ENCODE results near the gene FAM76A.
"Not testable (repeated sequence)": the region's sequence is repeated elsewhere in the genome, so short reads cannot be mapped to it uniquely, and the experiment has no call there.

FAM76A gene

DNA sequence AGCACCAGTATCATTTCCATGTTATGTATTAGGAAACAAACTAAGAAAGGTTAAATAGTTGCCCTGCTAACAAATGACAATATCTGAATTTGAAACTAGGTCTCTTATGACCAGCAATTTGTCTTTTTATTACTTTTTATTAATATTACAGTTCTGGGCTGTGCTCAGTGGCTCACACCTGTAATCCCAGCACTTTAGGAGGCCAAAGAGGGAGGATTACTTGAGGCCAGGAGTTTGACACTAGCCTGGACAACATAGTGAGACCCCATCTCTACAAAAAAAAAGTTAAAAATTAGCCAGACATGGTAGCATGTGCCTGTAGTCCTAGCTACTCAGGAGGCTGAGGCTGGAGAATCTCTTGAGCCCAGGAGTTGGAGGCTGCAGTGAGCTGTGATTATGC lies 50.5 kb downstream of the FAM76A start:
- H3K27ac Mint-ChIP-seq, H3K27me3 Mint-ChIP-seq, H3K9me3 Mint-ChIP-seq, H3K4me3 Mint-ChIP-seq, CTCF ChIA-PET, DNase-seq: not testable (repeated sequence)
- Mint-ChIP-seq H3K36me3 (peaks cover 15% of the 10 kb centered on the region), H3K4me1 (peaks cover 33% of the 10 kb centered on the region)

GRCh38 chr1:27778056-27778455 lies 52.3 kb downstream of the FAM76A start:
- no peak overlapping the region for H3K4me3 Mint-ChIP-seq
- no peaks in the 10 kb centered on the region for H3K9me3 Mint-ChIP-seq
- H3K4me1 Mint-ChIP-seq = peaks cover 24% of the 10 kb centered on the region
- no peak for DNase-seq
- peaks cover 16% of the 10 kb centered on the region for H3K36me3 Mint-ChIP-seq
- no peaks in the 10 kb centered on the region for H3K27me3 Mint-ChIP-seq
- CTCF ChIA-PET = no interaction called here
- no peak overlapping the region for H3K27ac Mint-ChIP-seq

DNA sequence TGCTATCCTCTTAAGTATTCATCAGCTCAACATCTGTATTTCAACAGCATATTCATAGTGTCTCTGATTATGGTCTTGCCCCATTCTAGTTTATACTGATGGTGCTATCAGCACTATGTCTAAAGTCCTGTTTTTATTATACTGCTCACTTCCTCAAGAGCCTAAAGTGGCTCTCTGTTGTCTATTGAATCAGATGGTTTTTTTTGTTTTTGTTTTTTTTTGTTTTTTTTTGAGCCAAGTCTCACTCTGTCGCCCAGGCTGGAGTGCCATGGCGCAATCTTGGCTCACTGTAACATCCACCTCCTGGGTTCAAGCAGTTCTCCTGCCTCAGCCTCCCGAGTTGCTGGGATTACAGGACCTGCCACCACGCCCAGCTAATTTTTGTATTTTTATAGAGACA lies 53.4 kb downstream of the FAM76A start:
- no peaks in the 10 kb centered on the region for H3K9me3 Mint-ChIP-seq
- H3K4me3 Mint-ChIP-seq = no peak overlapping the region
- H3K4me1 Mint-ChIP-seq = peaks cover 20% of the 10 kb centered on the region
- CTCF ChIA-PET = no interaction called here
- H3K36me3 Mint-ChIP-seq = peaks cover 16% of the 10 kb centered on the region
- H3K27me3 Mint-ChIP-seq = no peaks in the 10 kb centered on the region
- DNase-seq = no peak
- H3K27ac Mint-ChIP-seq = no peak overlapping the region

- CTCF ChIA-PET = no interaction called here
- peaks cover 6% of the 10 kb centered on the region for H3K36me3 Mint-ChIP-seq
- DNase-seq = no peak
- no peak overlapping the region for H3K27ac Mint-ChIP-seq
- no peaks in the 10 kb centered on the region for H3K9me3 Mint-ChIP-seq
- H3K4me1 Mint-ChIP-seq = peaks cover 2% of the 10 kb centered on the region
- H3K4me3 Mint-ChIP-seq = no peak overlapping the region
- no peaks in the 10 kb centered on the region for H3K27me3 Mint-ChIP-seq
These were observed 57.2 kb downstream of the FAM76A start for GRCh38 chr1:27782950-27783349.

GRCh38 chr1:27784700-27785099 lies 58.9 kb downstream of the FAM76A start:
- Mint-ChIP-seq H3K27me3 (no peaks in the 10 kb centered on the region), H3K27ac (no peak overlapping the region), H3K4me1 (peaks cover 2% of the 10 kb centered on the region), H3K4me3 (no peak overlapping the region), H3K9me3 (no peaks in the 10 kb centered on the region), H3K36me3 (peaks cover 5% of the 10 kb centered on the region)
- CTCF ChIA-PET = interaction anchor here (0.9 to 1.3 kb wide), 2 partner anchors 88 to 368 kb away, joined by 3 read pairs; no protein-coding TSS in a partner anchor
- no peak for DNase-seq

GRCh38 chr1:27785781-27786455 lies 60.2 kb downstream of the FAM76A start:
- no peaks in the 10 kb centered on the region for H3K9me3 Mint-ChIP-seq
- peaks cover 15% of the 10 kb centered on the region for H3K36me3 Mint-ChIP-seq
- no peak overlapping the region for H3K4me3 Mint-ChIP-seq
- H3K27me3 Mint-ChIP-seq = no peaks in the 10 kb centered on the region
- CTCF ChIA-PET = interaction anchor here (1.3 kb wide), 1 partner anchor 90 kb away, joined by 3 read pairs; no protein-coding TSS in a partner anchor
- no peak for DNase-seq
- H3K4me1 Mint-ChIP-seq = peaks cover 2% of the 10 kb centered on the region
- no peak overlapping the region for H3K27ac Mint-ChIP-seq

DNA sequence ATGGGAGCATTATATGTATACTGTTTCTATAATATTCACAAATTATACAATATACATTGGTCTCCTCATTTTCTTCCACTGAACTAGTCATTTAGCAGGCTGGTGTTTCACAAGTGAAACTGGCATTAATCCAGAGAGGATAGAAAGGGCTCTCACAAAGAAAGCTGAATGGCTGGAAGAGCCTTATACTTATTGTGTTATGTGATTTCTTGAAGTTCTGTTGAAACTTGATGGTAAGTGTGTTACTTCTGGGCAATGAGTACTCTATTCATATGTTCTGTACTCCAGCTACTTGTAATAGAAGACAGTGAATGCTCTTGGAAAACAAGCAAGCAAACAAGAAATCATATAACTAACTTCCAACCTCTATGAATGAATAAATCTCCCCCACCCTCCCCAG lies 62.1 kb downstream of the FAM76A start:
- peaks cover 2% of the 10 kb centered on the region for H3K4me1 Mint-ChIP-seq
- DNase-seq = no peak
- CTCF ChIA-PET = no interaction called here

GRCh38 chr1:27789540-27790041 lies 63.8 kb downstream of the FAM76A start:
- H3K4me3 Mint-ChIP-seq = no peak overlapping the region
- no peak overlapping the region for H3K27ac Mint-ChIP-seq
- H3K4me1 Mint-ChIP-seq = no peaks in the 10 kb centered on the region
- peaks cover 26% of the 10 kb centered on the region for H3K36me3 Mint-ChIP-seq
- no peak for DNase-seq
- H3K9me3 Mint-ChIP-seq = no peaks in the 10 kb centered on the region
- CTCF ChIA-PET = no interaction called here
- no peaks in the 10 kb centered on the region for H3K27me3 Mint-ChIP-seq

More for the DNA sequence above, 62.1 kb downstream of the FAM76A start:
- no peak overlapping the region for H3K4me3 Mint-ChIP-seq
- H3K27me3 Mint-ChIP-seq = no peaks in the 10 kb centered on the region
- no peaks in the 10 kb centered on the region for H3K9me3 Mint-ChIP-seq
- H3K36me3 Mint-ChIP-seq = peaks cover 13% of the 10 kb centered on the region
- no peak overlapping the region for H3K27ac Mint-ChIP-seq

DNA sequence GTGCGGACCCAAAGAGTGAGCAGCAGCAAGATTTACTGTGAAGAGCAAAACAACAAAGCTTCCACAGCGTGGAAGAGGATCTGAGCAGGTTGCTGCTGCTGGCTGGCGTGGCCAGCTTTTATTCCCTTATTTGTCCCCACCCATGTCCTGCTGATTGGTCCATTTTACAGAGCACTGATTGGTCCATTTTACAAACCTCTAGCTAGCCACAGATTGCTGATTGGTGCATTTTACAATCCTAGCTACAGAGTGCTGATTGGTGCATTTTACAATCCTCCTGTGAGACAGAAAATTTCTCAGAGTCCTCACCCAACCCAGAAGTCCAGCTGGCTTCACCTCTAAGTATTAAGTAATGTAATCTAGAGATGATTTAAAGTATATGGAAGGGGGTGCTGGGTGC lies 64.5 kb downstream of the FAM76A start:
- H3K4me1 Mint-ChIP-seq, H3K4me3 Mint-ChIP-seq, H3K27me3 Mint-ChIP-seq, H3K9me3 Mint-ChIP-seq, CTCF ChIA-PET, DNase-seq, H3K27ac Mint-ChIP-seq: not testable (repeated sequence)
- peaks cover 30% of the 10 kb centered on the region for H3K36me3 Mint-ChIP-seq

- Mint-ChIP-seq H3K9me3 (no peaks in the 10 kb centered on the region), H3K36me3 (peaks cover 46% of the 10 kb centered on the region), H3K27ac (no peak overlapping the region), H3K27me3 (no peaks in the 10 kb centered on the region), H3K4me1 (no peaks in the 10 kb centered on the region), H3K4me3 (no peak overlapping the region)
- no peak for DNase-seq
- CTCF ChIA-PET = no interaction called here
These were observed 69.8 kb downstream of the FAM76A start for GRCh38 chr1:27795601-27796000.

- DNase-seq = no peak
- no peak overlapping the region for H3K27ac Mint-ChIP-seq
- no peak overlapping the region for H3K4me3 Mint-ChIP-seq
These were observed 79.0 kb downstream of the FAM76A start for GRCh38 chr1:27804791-27805190.

GRCh38 chr1:27806758-27807157 lies 81.0 kb downstream of the FAM76A start:
- H3K9me3 Mint-ChIP-seq = no peaks in the 10 kb centered on the region
- no peaks in the 10 kb centered on the region for H3K27me3 Mint-ChIP-seq
- peaks cover 33% of the 10 kb centered on the region for H3K36me3 Mint-ChIP-seq
- H3K4me1 Mint-ChIP-seq = no peaks in the 10 kb centered on the region
- no peak for DNase-seq
- no peak overlapping the region for H3K4me3 Mint-ChIP-seq
- CTCF ChIA-PET = no interaction called here
- no peak overlapping the region for H3K27ac Mint-ChIP-seq

More at GRCh38 chr1:27804791-27805190, 79.0 kb downstream of the FAM76A start:
- no peaks in the 10 kb centered on the region for H3K4me1 Mint-ChIP-seq
- H3K36me3 Mint-ChIP-seq = peaks cover 42% of the 10 kb centered on the region
- no peaks in the 10 kb centered on the region for H3K9me3 Mint-ChIP-seq
- CTCF ChIA-PET = no interaction called here
- no peaks in the 10 kb centered on the region for H3K27me3 Mint-ChIP-seq

DNA sequence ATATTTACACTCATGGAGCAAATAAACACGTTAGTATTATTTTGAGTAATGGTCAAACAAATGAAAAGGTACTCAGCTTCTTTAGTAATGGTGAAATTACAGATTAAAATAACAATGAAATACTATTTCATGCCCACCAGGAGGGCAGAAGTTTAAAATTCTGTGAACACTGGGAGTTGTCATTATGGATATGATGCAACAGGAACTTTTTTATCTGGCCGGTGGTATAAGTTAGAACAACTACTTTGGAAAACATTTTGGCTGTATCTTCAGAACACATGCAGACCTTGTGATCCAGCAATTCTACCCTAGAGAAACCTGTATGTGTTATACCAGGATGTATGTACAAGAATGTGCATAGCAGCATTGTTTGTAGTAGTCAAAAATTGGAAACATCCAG lies 81.6 kb downstream of the FAM76A start:
- no peak overlapping the region for H3K4me3 Mint-ChIP-seq
- H3K27me3 Mint-ChIP-seq = no peaks in the 10 kb centered on the region
- peaks cover 31% of the 10 kb centered on the region for H3K36me3 Mint-ChIP-seq
- H3K9me3 Mint-ChIP-seq = no peaks in the 10 kb centered on the region
- CTCF ChIA-PET = no interaction called here
- no peak for DNase-seq
- H3K27ac Mint-ChIP-seq = no peak overlapping the region
- no peaks in the 10 kb centered on the region for H3K4me1 Mint-ChIP-seq

GRCh38 chr1:27808131-27808530 lies 82.4 kb downstream of the FAM76A start:
- H3K4me1 Mint-ChIP-seq, H3K27me3 Mint-ChIP-seq, CTCF ChIA-PET, H3K27ac Mint-ChIP-seq, H3K9me3 Mint-ChIP-seq, DNase-seq, H3K4me3 Mint-ChIP-seq: not testable (repeated sequence)
- H3K36me3 Mint-ChIP-seq = peaks cover 29% of the 10 kb centered on the region

GRCh38 chr1:27809883-27810282 lies 84.1 kb downstream of the FAM76A start:
- Mint-ChIP-seq H3K27ac (no peak overlapping the region), H3K4me1 (no peaks in the 10 kb centered on the region), H3K9me3 (no peaks in the 10 kb centered on the region), H3K4me3 (no peak overlapping the region), H3K27me3 (no peaks in the 10 kb centered on the region), H3K36me3 (peaks cover 21% of the 10 kb centered on the region)
- DNase-seq = no peak
- CTCF ChIA-PET = no interaction called here

Data from activated naive CD4-positive, alpha-beta T cell treated with anti-CD3 and anti-CD28 coated beads, Interleukin-2, amount 10 ng/mL, durations not matched to agents 7 days and 5 days (primary cell).